HUDEP-2 (cell line): ENCODE data around the gene TEKT2.
A peak's percentile ranks its signal among the peaks of the same experiment; 100 is the strongest.

Source experiments
- DNase-seq, 76 experiments: peaks; one replicate each; lab custom pipeline; 2025; ENCODE audit not compliant: unreplicated experiment in 76 of 76; lab: John Stamatoyannopoulos, UW

The TEKT2 gene

DNA sequence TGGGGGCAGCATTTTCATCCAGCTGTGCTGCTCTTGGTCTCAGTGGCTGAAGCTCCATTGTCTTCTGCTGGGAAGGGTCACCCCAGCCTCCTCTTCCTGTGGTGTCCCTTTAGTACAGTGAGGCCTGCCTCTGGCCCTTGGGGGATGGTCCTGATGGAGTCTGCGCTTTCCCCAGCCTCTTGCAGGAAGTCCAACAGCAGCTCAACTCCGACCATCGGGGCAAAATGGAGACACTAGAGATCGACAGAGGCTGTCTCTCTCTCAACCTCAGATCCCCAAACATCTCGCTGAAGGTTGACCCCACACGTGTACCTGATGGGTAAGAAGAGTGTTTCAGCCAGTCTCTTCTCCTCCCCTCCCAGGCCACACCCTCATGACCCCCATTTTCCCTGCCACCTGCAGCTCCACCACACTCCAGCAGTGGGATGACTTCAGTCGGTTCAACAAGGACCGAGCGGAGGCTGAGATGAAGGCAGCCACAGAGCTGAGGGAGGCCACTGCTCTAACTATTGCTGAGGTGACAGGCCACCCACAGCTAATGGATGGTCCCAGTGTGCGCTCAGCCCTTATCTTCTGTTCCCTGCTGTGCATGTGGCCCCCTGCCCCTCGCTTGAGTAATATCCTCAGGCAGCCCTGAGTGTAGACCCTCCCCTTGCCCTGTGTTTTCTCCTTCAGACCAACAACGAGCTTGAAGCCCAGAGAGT, 2.8 kb downstream of the TEKT2 start:
- no peak for DNase-seq

- no peak for DNase-seq
Measured at GRCh38 chr1:36087233-36088123, 3.6 kb downstream of the TEKT2 start.

- no peak for DNase-seq
Measured at GRCh38 chr1:36088265-36088576, 4.3 kb downstream of the TEKT2 start.

- DNase-seq: peak in 73 of 76 experiments; percentile 15 to 89 (median 77)
Measured at GRCh38 chr1:36088577-36089392, 4.9 kb downstream of the TEKT2 start, which contains the start of gene ADPRS. ADPRS (plus strand) TSS chr1:36088892; CDS start chr1:36088905, 13 bp downstream.

DNA sequence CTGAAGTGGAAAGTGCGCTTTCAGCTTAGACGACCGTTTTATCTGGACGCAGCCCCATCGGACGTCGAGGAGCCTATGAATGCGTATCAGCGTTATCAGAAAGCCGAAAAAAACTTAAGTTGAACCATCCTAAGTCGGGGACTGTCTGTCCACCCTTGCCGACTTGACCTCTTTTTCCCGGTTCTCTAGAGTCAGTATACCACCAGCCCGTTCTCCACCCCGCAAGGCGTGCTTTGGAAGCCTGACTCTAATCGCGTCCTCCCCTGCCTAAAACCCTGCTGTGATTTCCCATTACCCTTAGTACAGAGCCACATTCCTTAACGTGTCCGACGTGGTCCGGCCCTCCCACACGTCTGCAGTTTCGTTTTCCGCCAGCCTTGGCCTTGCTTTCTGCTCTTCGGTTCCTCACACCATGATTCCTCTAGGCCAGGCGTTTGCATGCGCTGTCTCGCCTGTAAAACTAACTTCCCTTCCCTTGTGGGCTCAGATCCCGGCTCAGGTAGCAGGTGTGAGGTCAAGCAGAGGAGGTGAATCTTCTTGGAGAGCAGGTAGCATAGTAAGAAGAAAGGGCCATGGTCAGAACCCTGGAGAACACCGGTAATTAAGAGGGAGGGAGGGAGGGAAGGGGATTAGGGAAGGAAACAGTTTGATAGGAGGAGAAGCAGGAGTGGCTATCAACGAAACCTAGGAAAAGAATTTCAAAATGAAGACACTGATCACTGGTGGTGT, 5.7 kb downstream of the TEKT2 start:
- peak in 1 of 76 experiments; percentile 6 for DNase-seq

DNA sequence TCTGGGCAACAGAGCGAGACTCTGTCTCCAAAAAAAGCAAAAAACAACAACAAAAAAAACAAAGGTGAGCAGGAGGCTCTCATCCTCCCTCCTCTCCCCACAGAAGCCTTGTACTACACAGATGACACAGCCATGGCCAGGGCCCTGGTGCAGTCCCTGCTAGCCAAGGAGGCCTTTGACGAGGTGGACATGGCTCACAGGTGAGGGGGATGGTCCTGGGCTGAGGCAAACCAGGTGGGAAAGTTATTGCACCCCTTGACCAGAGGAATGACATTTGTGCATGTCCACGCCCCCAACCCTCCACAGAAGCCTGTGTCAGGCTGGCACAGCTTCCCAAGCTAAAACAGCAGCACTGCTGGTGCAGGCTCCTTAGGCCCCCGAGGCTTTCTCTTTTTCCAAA, 7.2 kb downstream of the TEKT2 start:
- no peak for DNase-seq

DNA sequence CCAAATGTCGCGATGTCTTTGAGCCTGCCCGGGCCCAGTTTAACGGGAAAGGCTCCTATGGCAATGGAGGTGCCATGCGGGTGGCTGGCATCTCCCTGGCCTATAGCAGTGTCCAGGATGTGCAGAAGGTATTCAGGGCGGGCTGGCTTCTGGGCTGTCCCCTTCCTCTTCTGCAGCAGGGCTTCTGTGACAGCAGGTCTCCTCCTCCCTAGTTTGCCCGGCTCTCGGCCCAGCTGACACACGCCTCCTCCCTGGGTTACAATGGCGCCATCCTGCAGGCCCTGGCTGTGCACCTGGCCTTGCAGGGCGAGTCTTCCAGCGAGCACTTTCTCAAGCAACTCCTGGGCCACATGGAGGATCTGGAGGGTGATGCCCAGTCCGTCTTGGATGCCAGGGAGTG, 7.8 kb downstream of the TEKT2 start:
- DNase-seq: no peak

GRCh38 chr1:36092166-36092797, 8.4 kb downstream of the TEKT2 start:
- no peak for DNase-seq

- no peak for DNase-seq
Measured at GRCh38 chr1:36092798-36093185, 8.9 kb downstream of the TEKT2 start.

- DNase-seq: no peak
Measured at GRCh38 chr1:36093226-36093625, 9.3 kb downstream of the TEKT2 start.

- DNase-seq: no peak
Measured at GRCh38 chr1:36093929-36094328, 10.0 kb downstream of the TEKT2 start.

GRCh38 chr1:36094621-36095061, 10.7 kb downstream of the TEKT2 start:
- DNase-seq: no peak

DNA sequence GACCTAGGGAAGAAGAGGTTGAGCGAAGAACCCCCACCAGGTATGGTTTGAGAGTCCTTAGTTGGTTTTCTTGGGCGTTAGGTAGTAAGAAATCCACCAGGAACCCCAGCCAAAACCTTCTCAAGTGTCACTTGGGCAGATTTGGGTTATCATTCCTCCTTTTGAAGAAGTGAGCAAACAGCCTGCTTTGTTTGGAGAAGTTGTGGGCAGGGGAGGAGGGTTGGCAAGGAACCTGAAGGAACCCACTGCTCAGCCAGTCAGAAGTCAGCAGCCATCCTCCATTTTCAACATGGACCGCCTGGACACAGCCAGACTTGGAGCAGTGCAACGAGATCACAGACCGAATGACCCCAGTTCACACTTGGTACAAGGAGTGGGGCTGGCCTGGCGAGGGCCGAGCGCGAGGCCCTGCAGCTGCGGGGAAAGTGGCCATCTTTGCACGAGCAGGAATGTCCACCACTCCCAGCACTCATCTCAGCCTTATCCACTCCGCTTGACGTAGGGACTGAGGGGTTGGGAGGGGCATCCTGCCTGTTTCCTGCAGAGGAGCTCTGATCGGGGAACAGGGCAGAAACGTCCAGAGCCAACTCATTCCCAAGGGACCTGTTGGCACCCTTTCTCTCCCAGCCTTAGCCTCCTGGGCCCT, 12.0 kb downstream of the TEKT2 start:
- DNase-seq: no peak

GRCh38 chr1:36096500-36097432, 12.9 kb downstream of the TEKT2 start:
- peak in 12 of 76 experiments; percentile 2 to 26 (median 12) for DNase-seq

DNA sequence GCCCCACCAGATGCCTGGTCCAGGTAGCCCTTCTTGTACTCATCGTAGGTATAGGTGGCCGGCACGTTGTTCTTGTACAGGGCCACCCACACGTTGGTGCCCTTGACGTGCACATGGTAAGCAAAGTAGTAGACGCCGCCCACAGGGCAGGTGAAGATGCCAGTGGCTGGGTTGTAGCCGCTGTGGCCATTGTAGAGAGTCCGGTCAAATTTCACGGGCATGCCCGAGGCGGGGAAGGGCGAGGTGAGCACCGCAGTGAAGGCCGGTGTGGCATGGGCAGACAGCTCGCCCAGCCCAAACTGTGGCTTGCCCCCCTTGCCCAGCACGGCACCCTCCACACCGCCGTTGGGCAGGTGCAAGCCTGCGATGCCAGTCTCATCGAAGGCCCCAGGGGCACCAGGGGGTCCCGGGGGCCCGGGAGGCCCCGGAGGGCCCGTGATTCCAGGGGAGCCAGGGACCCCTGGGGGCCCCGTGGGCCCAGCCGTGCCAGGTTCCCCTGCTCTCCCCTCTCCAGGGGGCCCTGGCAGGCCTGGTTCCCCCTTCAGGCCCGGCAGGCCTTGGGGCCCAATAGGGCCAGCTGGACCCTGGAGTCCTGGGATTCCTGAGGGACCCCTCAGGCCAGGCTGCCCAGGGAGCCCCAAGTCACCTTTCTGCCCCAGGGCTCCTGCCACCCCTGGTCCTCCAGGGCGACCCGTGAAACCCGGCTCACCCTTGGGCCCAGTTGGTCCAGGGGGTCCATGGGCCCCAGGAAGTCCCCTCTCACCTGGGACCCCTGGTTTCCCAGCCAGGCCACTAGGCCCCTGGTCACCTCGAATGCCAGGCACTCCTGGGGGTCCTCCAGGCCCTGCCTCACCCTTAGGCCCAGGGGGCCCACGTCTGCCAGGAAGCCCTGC, 14.0 kb downstream of the TEKT2 start:
- DNase-seq: no peak

DNA sequence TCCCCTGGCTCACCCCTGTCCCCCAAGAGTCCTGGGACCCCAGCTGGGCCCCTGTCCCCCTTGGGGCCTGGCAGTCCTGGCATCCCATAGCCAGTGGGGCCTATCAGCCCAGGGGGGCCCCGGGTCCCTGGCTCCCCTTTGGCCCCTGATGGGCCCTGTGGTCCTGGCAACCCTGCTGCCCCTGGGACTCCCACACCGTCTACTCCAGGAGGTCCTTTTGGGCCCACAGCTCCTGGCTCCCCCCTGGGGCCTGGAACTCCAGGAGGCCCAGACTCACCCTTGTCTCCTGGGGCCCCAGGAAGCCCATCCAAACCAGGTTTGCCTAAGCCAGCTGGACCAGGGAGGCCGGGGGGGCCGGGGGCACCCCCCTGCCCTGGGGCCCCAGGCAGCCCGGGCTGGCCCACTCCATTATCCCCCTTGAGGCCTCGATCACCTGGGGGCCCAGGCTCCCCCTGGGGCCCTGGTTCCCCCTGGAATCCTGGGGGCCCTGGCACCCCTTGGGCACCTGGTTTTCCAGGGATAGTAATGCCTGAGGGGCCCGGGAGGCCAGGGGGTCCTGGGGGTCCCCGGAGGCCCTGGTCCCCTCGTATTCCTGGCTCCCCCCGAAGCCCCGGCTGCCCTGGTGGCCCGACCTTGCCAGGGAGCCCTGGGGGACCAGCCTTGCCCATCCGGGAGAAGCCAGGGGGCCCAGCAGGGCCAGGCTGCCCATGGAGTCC, 14.9 kb downstream of the TEKT2 start:
- DNase-seq: no peak
